ENCODE data around the gene OSBPL10.

The OSBPL10 gene

DNA sequence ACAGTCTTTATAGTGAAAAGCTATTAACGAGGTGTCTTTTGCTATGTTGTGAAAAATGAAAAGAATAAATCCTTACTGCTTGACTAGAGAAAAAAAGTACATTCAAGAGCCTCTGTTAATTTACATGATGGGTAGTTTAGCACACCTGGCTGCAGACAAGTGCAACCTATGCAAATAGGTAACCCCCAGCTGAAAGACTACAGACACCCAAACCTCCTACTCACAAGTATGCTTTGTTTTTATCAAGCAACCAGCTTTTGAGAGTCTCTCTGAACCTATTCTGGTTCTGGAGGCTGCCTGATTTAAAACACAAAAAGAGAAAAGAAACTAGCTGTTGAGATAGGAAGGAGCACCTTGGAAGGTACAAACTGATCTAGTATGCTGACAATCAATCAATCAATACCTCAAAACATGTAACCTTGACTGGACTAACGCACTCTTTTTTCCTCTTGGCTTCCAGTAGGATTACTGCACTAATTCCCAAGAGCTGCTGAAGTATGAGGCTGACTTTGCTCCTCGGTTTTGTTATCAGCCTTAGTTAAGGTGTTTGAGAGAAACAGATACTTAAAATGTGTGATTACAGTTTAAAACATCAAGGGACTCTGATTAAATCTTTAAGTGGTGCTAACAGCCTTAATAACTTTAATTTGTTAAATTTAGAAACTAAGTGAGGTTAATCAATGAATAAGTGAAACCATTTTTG lies 63.6 kb downstream of the OSBPL10 start:
- Histone ChIP-seq H3K4me1 (peaks cover 0 to 20% (median 3%) of the 10 kb centered on the region in 4 donors), H3K27me3 (no peaks in the 10 kb centered on the region), H3K9me3 (peaks cover 0 to 7% (median 6%) of the 10 kb centered on the region in 3 donors), H3K4me3 (peak overlapping the region in 1 of 2 donors; percentile 15), H3K36me3 (peaks cover 0 to 7% (median 0%) of the 10 kb centered on the region in 3 donors), H3K27ac (peak overlapping the region; percentile 7 to 36)
- no peak for DNase-seq
- TF ChIP-seq, protein P1, sequence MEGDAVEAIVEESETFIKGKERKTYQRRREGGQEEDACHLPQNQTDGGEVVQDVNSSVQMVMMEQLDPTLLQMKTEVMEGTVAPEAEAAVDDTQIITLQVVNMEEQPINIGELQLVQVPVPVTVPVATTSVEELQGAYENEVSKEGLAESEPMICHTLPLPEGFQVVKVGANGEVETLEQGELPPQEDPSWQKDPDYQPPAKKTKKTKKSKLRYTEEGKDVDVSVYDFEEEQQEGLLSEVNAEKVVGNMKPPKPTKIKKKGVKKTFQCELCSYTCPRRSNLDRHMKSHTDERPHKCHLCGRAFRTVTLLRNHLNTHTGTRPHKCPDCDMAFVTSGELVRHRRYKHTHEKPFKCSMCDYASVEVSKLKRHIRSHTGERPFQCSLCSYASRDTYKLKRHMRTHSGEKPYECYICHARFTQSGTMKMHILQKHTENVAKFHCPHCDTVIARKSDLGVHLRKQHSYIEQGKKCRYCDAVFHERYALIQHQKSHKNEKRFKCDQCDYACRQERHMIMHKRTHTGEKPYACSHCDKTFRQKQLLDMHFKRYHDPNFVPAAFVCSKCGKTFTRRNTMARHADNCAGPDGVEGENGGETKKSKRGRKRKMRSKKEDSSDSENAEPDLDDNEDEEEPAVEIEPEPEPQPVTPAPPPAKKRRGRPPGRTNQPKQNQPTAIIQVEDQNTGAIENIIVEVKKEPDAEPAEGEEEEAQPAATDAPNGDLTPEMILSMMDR (IDR thresholded peaks at IDR 0.05), result no peak
- intact Hi-C loops (cut with DNase I; ENCODE audit: low total_unique reads), result no loop called here

DNA sequence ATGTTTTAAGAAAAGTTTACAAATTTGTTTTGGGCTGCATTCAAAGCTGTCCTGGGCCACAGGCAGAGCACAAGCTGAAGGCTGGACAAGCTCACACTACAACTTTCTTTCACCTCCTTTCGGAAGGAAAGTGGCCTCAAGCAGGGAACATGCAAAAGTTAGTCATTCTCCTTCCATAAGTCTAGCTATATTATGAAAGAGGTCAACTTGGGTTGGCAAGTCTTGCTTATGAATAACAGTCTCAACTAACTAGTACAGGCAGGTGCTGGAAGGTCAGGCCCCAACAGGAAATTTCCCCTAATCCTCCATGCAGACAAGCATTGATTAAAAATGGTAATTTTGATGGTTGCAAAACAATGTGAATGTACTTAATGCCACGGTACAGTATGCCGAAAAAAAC lies 69.4 kb downstream of the OSBPL10 start:
- Histone ChIP-seq H3K4me1 (peaks cover 0 to 6% (median under 1%) of the 10 kb centered on the region in 4 donors), H3K27ac (no peak overlapping the region), H3K4me3 (no peak overlapping the region), H3K27me3 (no peaks in the 10 kb centered on the region), H3K9me3 (no peaks in the 10 kb centered on the region), H3K36me3 (no peaks in the 10 kb centered on the region)
- no peak for DNase-seq
- TF ChIP-seq, protein P1 (IDR thresholded peaks at IDR 0.05), result no peak
- intact Hi-C loops (cut with DNase I; ENCODE audit: low total_unique reads), result no loop called here

- Histone ChIP-seq H3K27ac (no peak overlapping the region), H3K4me1 (peaks cover 0 to 11% (median 0%) of the 10 kb centered on the region in 4 donors), H3K27me3 (no peaks in the 10 kb centered on the region), H3K36me3 (no peaks in the 10 kb centered on the region), H3K4me3 (no peak overlapping the region), H3K9me3 (no peaks in the 10 kb centered on the region)
- intact Hi-C loops (cut with DNase I; ENCODE audit: low total_unique reads), result no loop called here
- no peak for DNase-seq
- TF ChIP-seq, protein P1 (IDR thresholded peaks at IDR 0.05), result no peak
Measured at GRCh38 chr3:31911124-31911523, 69.9 kb downstream of the OSBPL10 start.

- no peaks in the 10 kb centered on the region for H3K9me3 ChIP-seq
- intact Hi-C loops (cut with DNase I; ENCODE audit: low total_unique reads), result no loop called here
- DNase-seq, result no peak
- H3K4me1 ChIP-seq, result peaks cover 0 to 27% (median 0%) of the 10 kb centered on the region in 4 donors
- no peaks in the 10 kb centered on the region for H3K36me3 ChIP-seq
- no peak overlapping the region for H3K27ac ChIP-seq
- no peaks in the 10 kb centered on the region for H3K27me3 ChIP-seq
- TF ChIP-seq, protein P1 (IDR thresholded peaks at IDR 0.05), result no peak
- H3K4me3 ChIP-seq, result no peak overlapping the region
Measured at GRCh38 chr3:31909455-31909854, 71.6 kb downstream of the OSBPL10 start.

GRCh38 chr3:31908391-31909097 lies 72.5 kb downstream of the OSBPL10 start:
- Histone ChIP-seq H3K4me1 (peaks cover 0 to 28% (median 2%) of the 10 kb centered on the region in 4 donors), H3K4me3 (no peak overlapping the region), H3K9me3 (no peaks in the 10 kb centered on the region), H3K27me3 (no peaks in the 10 kb centered on the region), H3K36me3 (no peaks in the 10 kb centered on the region), H3K27ac (no peak overlapping the region)
- no peak for DNase-seq
- TF ChIP-seq, protein P1 (IDR thresholded peaks at IDR 0.05), result no peak
- intact Hi-C loops (cut with DNase I; ENCODE audit: low total_unique reads), result no loop called here

All from tibial artery (tissue), 4 donors.